HG02884 (cell line): Measurements from ENCODE around the gene OR51F1.
"Not testable (repeated sequence)": the region's sequence is repeated elsewhere in the genome, so short reads cannot be mapped to it uniquely, and the experiment has no call there.

ENCODE experiments used
- ATAC-seq: cut with Tn5 transposase; IDR thresholded peaks from one replicate; pipeline ENCODE4 v1.9.1; 2021; ENCODE audit warnings: mild to moderate bottlenecking, moderate library complexity; ENCODE audit not compliant: unreplicated experiment

Gene OR51F1

GRCh38 chr11:4769838-4770237 is at the start of gene OR51F1:
Gene OR51F1, minus strand, starts transcription at chr11:4769938. Its CDS starts 0 bp downstream, at chr11:4769938.
- ATAC-seq: no peak

GRCh38 chr11:4809246-4809645 is 39.5 kb upstream of the OR51F1 start:
- no peak for ATAC-seq

GRCh38 chr11:4808476-4808875 is 38.7 kb upstream of the OR51F1 start:
- no peak for ATAC-seq

GRCh38 chr11:4804280-4804679 is 34.5 kb upstream of the OR51F1 start, which contains the start of gene OR52R1:
Gene OR52R1, minus strand, starts transcription at chr11:4804380. Its CDS starts 0 bp downstream, at chr11:4804380.
- no peak for ATAC-seq

- not testable (repeated sequence) for ATAC-seq
Observed at GRCh38 chr11:4801316-4801715, 31.6 kb upstream of the OR51F1 start.

- no peak for ATAC-seq
Observed at GRCh38 chr11:4798427-4799183, 28.9 kb upstream of the OR51F1 start.

GRCh38 chr11:4797206-4797605 is 27.5 kb upstream of the OR51F1 start:
- ATAC-seq: no peak

- ATAC-seq: no peak
Observed at GRCh38 chr11:4782454-4782853, 12.7 kb upstream of the OR51F1 start.

- ATAC-seq: no peak
Observed at GRCh38 chr11:4768094-4768493, 1.6 kb downstream of the OR51F1 start.

- ATAC-seq: no peak
Observed at GRCh38 chr11:4766420-4767043, 3.2 kb downstream of the OR51F1 start.

GRCh38 chr11:4763096-4763495 is 6.6 kb downstream of the OR51F1 start:
- ATAC-seq: no peak

- ATAC-seq: no peak
Observed at GRCh38 chr11:4751201-4751600, 18.5 kb downstream of the OR51F1 start.

- ATAC-seq: no peak
Observed at GRCh38 chr11:4748438-4748837, 21.3 kb downstream of the OR51F1 start.

GRCh38 chr11:4740735-4741134 is 29.0 kb downstream of the OR51F1 start:
- ATAC-seq: no peak

- no peak for ATAC-seq
Observed at GRCh38 chr11:4727171-4727570, 42.6 kb downstream of the OR51F1 start.

- ATAC-seq: not testable (repeated sequence)
Observed at GRCh38 chr11:4722616-4723534, 46.9 kb downstream of the OR51F1 start.
